GM12891 (cell line): ENCODE measurements around the gene FUS.
"Not testable (repeated sequence)": the region's sequence is repeated elsewhere in the genome, so short reads cannot be mapped to it uniquely, and the experiment has no call there.

Source experiments
- DNase-seq: peaks from one replicate; pipeline ENCODE4 v3.0.0; 2011; ENCODE audit warnings: low spot score; ENCODE audit not compliant: insufficient read length
- FAIRE-seq: peaks from 2 replicates; lab custom pipeline; 2011; peaks lifted over from hg19 to GRCh38; lab: Jason Lieb, UNC
- PAX5 ChIP-seq: IDR thresholded peaks from 2 replicates; pipeline ENCODE4 v1.6.1; 2011; ENCODE audit warnings: low read length, moderate library complexity, mild to moderate bottlenecking; ENCODE audit not compliant: insufficient read depth, severe bottlenecking
- POLR2A ChIP-seq: IDR thresholded peaks from 2 replicates; pipeline ENCODE4 v1.6.1; 2011; ENCODE audit warnings: low read depth, low read length, control low read depth
- POLR2AphosphoS5 ChIP-seq: IDR thresholded peaks from 2 replicates; pipeline ENCODE4 v1.6.1; 2011; ENCODE audit warnings: low read depth, low read length, control low read depth
- POU2F2 ChIP-seq: IDR thresholded peaks from 2 replicates; pipeline ENCODE4 v1.6.1; 2011; ENCODE audit warnings: low read depth, mild to moderate bottlenecking, control low read depth, low read length, moderate library complexity
- SPI1 ChIP-seq: IDR thresholded peaks from 2 replicates; pipeline ENCODE4 v1.6.1; 2011; ENCODE audit warnings: low read depth, low read length, control low read depth
- TAF1 ChIP-seq: IDR thresholded peaks from 2 replicates; pipeline ENCODE4 v1.6.1; 2011; ENCODE audit warnings: low read depth, low read length, control low read depth

FUS gene

GRCh38 chr16:31194898-31195297 lies 15.0 kb downstream of the FUS start:
- TF ChIP-seq POU2F2 (peak; percentile 29; the same call in 1 of the 2 replicates), PAX5 (no peak), POLR2AphosphoS5 (peak; percentile 92), SPI1 (no peak), TAF1 (no peak), POLR2A (peak; percentile 63; the same call in 1 of the 2 replicates)
- FAIRE-seq, result no peak
- no peak for DNase-seq

DNA sequence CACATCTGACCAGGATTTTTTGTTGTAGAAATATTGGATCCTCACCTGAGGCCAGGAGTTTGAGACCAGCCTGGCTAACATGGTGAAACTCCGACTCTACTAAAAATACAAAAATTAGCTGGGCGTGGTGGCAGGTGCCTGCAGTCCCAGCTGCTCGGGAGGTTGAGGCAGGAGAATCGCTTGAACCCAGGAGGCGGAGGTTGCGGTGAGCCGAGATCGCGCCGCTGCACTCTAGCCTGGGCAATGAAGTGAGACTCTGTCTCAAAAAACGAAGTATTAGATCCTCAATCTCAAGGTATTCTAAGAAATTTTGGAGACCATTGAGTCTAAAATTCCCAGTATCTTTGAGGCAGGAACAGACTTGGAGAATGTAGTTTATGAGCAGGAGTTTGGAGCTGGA lies 15.9 kb downstream of the FUS start:
- not testable (repeated sequence) for FAIRE-seq, DNase-seq

DNA sequence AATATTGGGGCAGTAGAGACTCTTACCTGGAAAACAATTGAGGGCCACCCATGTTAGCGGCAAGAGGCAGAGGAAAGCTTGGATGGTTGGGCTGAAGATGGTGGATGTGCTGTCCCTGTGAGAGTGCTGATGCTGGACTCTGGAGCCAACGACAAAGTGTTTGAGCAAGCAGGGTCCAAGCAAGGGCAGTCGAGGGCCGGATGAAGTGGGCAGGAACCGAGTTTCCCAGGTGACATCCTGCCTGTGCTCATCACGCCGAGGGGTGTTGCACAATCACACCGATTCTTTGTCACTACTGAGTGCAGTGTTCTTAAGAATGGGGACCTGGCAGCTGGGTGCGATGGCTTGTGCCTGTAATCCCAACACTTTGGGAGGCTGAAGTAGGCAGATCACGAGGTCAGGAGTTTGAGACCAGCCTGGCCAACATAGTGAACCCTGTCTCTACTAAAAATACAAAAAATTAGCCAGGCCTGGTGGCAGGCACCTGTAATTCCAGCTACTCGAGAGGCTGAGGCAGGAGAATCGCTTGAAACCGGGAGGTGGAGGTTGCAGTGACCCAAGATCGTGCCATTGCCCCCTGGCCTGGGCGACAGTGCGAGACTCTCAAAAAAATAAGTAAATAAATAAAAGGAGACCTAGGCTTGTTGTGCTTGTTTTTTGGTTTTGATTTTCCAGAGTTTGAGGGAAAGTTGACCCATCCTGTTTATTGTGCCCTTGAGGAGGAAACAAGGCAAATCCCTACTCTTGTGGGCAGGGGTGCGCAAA lies 16.6 kb downstream of the FUS start:
- no peak for FAIRE-seq
- DNase-seq, result no peak
- no peak; the same call in 1 of the 2 replicates for TF ChIP-seq POU2F2
- TF ChIP-seq POLR2AphosphoS5, result peak; percentile 84
- peak; percentile 68 for TF ChIP-seq POLR2A

- TF ChIP-seq POU2F2 (peak; percentile 30), TAF1 (no peak), POLR2A (peak; percentile 57; the same call in 1 of the 2 replicates), POLR2AphosphoS5 (peak; percentile 57; the same call in 1 of the 2 replicates), SPI1 (no peak)
- DNase-seq, result no peak
- FAIRE-seq, result no peak
Observed at GRCh38 chr16:31198207-31198882, 18.4 kb downstream of the FUS start.

DNA sequence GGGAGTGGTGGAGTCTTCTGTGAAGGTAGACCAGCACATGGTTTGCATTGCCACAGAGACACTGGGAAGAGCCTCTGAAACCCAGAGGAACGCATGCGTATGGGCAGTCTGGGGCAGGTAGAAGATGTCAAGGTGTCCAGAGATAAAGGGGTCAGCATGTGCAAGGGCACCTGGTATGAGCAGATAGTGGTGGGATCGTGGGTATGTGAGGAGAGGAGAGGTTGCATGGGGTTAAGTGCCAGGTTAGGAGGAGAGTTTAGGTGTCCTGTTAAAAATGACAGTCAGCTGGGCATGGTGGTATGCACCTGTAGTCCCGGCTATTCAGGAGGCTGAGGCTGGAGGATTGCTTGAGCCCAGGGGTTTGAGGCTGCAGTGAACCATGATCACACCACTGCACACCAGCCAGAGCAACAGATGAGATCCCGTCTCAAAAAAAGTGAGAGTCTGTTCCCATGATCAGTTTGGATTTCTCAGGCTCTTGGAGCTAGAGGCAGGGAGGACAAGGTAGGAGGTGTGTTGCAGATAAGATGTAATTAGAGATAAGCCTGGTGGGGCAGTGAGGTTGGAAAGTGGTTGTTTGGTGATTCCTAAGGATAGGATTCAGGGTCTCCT lies 19.6 kb downstream of the FUS start:
- TF ChIP-seq POLR2AphosphoS5, result peak; percentile 91
- TF ChIP-seq POU2F2, result 0 out of 2 replicates have a peak, but pooled peaks have one; percentile 38
- TF ChIP-seq TAF1, result no peak
- TF ChIP-seq SPI1, result no peak
- TF ChIP-seq PAX5, result no peak
- TF ChIP-seq POLR2A, result peak; percentile 71; the same call in 1 of the 2 replicates
- DNase-seq, result no peak
- FAIRE-seq, result no peak

DNA sequence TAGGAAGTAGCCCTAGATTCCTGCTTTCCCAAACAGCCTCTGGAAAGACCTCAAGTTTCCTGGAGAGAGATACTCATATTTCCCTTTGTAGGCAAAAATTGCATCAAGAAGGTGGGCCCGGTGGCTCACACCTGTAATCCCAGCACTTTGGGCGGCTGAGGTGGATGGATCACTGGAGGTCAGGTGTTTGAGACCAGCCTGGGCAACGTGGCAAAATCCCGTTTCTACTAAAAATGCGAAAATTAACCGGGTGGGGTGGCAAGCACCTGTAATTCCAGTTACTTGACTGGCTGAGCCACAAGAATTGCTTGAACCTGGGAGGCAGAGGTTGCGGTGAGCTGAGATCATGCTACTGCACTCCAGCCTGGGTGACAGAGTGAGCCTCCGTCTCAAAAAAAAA lies 20.2 kb downstream of the FUS start:
- DNase-seq, FAIRE-seq: not testable (repeated sequence)

DNA sequence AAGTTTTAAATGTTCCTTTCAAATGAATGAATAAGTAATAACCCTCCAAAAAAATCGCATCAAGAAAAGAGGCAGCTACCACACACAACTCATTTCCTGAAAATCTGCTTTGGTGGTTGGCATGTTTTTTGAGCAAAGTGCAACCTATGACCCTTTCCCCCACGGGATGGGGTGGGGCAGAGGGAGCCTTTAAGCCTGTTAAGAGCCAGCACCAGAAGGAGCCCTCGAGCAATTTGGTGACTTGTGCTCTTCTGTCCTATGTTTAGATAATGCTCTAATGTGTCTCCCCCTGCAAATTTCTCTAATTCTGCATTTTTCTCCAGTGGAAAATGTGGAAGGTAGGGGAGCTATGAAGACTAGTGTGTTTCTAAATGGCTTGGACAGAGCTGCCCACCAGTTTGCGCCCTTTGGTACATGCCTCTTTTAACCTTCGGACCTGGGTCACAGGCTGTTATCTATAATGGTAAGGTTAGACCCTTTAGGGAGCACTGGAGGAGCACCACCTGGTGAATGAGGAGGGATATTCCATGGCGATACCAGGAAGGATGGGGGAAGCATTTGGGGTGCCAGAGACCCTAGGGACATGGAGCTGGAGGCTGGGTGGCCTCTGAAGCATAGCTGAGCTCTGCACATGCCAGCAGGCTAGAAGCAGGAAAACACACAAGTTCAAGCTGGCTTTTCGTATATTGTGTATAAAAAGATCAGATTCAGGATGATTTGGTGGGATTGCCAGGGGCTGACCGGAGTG lies 21.1 kb downstream of the FUS start:
- TF ChIP-seq PAX5 (no peak), TAF1 (no peak), POLR2A (no peak), POLR2AphosphoS5 (0 out of 2 replicates have a peak, but pooled peaks have one; percentile 34), SPI1 (no peak), POU2F2 (0 out of 2 replicates have a peak, but pooled peaks have one; percentile 17)
- FAIRE-seq, result peak; percentile 77
- no peak for DNase-seq

DNA sequence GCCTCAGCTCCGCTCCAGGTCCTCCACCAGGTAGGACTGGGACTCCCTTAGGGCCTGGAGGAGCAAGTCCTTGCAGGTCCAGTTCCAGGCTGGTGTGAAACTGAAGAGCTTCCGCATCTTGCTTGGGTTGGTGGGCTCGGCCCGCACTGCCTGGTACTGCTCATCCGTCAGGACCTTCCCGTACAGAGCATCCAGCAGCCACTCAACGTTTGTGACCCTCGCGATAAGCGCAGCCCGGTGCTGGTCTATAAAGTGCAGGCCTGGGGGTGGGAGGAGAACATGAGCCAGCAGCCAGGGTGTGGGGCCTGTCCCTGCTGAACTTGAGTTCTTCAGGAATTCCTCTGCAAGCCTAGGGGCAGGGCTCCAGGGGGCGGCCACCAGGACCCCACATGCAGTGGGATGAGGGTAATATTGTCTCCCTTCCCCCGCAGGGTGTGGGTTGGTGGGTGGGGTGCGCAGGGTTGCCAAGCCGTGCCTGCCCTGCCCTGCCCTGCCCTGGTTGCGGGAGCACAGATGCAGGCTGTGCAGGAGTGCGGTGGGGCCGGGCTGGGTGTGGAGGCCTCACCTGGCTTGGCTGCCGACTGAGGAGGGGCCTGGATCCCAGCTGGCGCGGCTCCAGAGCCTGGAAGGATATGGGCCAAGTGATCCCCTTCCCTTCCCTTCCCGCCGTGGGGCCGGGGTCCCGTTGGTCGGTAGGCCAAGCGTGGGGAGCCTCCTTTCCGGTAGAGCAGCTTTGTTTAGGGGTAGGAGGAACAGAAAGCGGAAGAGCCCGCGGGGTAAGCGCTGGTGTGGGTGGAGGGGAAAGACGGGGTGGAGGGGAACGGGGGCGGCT lies 21.9 kb downstream of the FUS start:
- FAIRE-seq (peak; percentile 95), DNase-seq (peak; percentile 73)
- TF ChIP-seq TAF1, result no peak
- TF ChIP-seq POLR2A, result no peak; the same call in none of the 2 replicates
- peak; percentile 81 for TF ChIP-seq SPI1
- TF ChIP-seq POLR2AphosphoS5, result peak; percentile 60
